GM19395 (cell line): ENCODE data around the gene CPA2.
"Not testable (repeated sequence)": the region's sequence is repeated elsewhere in the genome, so short reads cannot be mapped to it uniquely, and the experiment has no call there.

Experiments used
- ATAC-seq: cut with Tn5 transposase; IDR thresholded peaks from one replicate; pipeline ENCODE4 v1.9.1; 2021; ENCODE audit warnings: mild to moderate bottlenecking, moderate library complexity; ENCODE audit not compliant: unreplicated experiment

CPA2 gene

GRCh38 chr7:130304878-130305277 is 38.2 kb downstream of the CPA2 start:
- ATAC-seq: no peak

DNA sequence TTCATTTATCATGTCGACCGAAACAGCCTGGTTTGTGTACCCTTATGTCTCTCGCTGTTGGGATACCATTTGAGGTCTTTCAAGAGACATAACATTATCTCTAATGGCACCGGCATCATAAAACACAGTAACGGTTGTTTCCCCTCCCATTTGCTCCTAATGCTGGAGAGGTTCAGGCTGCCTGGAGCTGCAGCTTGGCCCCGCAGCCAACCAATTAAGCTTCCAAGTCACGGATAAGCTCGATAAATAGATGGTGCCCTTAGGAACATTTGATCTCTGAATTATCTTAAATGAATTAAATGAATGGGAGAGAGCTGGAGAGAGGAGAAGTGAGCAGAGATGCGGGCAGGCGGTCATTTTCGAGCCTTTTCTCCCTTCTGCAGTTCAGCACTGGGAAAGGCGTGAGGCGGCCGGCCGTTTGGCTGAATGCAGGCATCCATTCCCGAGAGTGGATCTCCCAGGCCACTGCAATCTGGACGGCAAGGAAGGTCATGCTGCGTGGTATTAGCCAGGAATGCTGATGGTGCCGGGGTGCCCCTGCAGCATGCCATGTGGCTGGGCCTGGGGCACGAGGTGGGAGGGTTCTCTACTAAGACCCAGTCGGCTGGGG is 38.9 kb downstream of the CPA2 start:
- no peak for ATAC-seq

DNA sequence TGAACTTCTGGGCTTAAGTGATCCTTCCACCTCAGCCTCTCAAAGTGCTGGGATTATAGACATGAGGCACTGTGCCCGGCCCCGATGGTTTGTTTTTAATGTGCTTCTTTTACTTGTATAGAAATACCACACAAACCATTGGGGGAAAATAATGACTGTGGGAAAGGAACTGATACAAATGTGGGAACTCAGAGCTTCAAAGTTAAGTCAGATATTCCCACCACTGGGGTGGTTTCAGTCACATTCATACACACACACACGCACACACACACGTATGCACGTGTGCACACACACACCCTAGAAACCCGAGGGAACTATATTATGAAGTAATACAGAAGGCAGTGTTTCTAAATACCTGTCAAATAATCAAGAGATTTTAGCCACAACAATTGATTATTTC is 43.3 kb downstream of the CPA2 start:
- no peak for ATAC-seq

DNA sequence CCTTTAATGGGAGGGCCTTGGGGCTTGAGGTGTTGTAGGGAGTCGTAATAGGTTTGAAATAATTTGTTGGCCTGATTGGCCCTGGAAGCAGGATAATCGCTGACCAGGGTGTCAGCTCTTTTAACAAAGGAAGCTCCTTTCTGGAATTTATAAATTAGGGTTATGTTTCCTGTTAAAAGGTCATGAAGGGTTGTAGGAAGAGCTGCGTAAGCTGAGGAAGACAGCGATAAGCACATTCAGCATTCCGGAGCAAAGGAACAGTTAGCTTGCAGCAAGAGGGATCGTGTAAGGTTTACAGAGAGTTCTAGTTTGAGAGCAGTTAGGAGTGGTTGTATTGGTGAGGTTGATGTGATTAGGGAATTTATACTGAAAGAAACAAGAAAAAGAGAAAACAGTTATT is 47.6 kb downstream of the CPA2 start:
- no peak for ATAC-seq

DNA sequence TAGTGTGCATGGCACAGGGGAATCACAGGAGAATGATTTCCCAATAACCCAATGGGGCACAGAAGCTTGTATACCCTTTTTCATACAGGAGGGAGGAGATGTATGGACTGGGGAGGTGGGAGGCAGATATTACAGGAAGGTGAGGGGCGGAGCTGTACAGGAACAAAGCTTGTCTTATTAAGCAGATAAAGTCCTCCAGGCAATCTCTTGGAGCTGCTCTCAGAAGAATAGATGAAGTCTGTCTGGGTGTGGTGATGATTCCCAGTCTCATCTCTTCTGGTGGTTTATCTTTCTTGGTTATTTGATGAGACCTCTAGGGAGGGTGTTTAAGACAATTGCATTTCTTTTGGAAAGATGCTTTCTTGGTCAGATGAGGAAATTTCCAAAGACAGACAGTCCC is 52.9 kb downstream of the CPA2 start:
- no peak for ATAC-seq

- ATAC-seq: not testable (repeated sequence)
Measured at GRCh38 chr7:130321542-130322229, 55.0 kb downstream of the CPA2 start.

GRCh38 chr7:130322615-130323014 is 56.0 kb downstream of the CPA2 start:
- ATAC-seq: no peak

- no peak for ATAC-seq
Measured at GRCh38 chr7:130324306-130324943, 57.8 kb downstream of the CPA2 start.

DNA sequence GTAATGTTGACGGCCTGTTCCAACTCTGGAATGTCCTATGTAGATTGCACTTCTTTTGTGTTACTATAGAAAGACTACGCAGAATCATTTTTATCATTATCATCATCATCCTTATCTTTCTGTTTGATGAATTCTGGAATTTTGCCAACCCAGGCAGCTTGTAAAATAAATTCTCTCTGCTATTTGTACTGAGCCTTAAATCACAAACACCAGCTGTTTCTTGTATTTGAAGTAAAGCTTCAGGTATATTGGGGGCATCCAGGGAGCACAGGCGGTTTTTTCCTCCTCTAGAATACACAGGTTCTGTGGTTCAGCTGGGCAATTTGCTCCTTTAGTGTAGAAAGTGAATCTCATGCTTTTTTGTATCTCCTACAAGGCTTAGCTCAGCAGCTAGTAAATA is 63.0 kb downstream of the CPA2 start:
- ATAC-seq: no peak

DNA sequence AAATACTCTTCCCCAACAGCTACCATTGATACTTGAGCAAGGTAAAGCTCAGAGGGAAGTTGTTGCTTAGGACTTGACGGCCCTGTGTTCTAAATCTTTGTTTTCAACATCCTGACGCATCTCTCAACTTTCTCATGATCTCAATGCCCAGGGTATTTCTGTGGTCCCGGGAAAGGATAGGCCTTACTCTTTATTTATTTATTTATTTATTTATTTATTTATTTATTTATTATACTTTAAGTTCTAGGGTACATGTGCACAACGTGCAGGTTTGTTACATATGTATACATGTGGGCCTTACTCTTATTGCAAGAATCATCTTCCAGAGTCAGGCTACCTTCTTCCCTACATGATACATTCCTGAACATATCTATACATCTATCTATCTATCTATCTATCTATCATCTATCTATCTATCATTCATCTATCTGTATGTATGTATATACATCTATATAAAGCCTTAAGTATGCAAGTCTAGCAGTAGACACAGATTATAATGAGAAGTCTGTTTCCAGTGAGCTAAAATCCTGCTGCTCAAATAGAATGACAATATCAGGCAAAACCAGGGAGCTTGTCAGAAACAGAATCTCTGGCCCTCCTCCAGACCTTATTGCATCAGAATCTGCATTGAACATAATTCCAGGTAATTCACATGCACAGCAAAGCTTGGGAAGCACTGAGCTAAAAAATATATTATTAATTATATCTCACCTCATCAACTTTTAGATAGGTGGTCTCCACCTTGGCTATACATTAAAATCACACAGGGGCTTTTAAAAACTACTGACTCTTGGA is 65.8 kb downstream of the CPA2 start:
- ATAC-seq: no peak

DNA sequence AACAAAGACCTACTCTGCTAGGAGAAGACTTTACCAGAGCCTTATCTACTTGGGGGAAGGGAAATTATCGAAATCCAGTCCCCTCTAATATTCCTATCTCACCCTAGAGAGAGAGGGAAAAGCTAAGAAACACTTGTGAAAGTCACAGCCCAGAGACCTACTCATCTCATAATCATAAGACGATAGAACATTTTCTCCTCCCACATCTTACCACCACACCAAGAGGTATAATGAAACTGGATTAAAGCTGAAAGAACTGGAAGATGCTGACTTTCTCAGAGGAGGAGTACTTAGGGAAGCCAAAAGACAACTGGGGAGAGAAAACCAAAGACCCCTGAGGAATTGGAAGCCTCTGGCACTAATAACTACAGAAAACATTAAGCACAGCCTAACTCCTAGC is 67.2 kb downstream of the CPA2 start:
- no peak for ATAC-seq

- ATAC-seq: no peak
Measured at GRCh38 chr7:130334274-130334673, 67.6 kb downstream of the CPA2 start.

DNA sequence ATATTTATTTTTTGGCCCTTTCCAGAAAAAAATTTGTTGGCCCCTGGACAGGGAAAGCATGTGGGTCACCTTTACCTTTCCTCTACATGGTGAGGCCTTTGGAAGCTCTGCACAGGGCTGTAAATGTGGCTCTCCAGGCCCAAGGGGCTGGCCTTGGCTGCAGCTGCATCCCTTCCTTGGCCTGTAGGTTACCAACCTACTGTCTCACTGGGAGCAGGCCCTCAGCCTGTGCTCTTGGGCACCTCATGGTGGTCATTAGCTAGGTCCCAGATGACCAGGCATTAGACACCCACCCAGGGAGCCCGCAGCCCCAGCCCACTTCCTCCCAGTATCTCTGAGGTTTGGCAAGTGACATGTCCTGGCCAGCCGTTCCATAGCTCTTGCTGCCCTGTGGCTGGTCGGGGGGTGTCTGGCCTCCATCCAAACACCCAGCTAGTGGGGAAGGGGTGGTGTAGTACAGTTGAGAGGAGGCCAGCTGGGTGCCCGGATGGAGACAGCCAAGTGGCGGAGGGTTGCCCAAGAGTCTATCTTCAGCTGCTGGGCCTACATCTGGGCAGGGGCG is 70.8 kb downstream of the CPA2 start:
- ATAC-seq: no peak

DNA sequence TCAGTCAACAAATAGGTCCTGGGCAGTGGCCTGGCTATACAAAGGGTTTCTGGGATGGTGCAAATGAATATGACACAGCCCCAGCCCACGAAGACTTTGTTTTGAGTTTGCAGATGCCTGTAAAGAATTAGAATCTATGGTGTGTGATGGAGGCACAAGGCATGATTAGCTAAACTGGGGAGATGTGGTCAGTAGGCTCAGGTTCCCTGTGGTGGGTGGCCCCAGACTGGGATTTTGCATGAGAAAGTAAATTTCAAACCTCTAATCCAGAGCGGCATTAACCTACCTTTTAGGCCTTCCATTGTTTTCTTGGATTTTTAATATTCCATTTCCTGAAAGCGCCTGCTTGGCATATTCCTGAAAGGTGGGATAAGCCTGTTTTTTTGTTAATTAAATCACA is 71.6 kb downstream of the CPA2 start:
- no peak for ATAC-seq
